Measurements from ENCODE around the gene JMJD4.

The JMJD4 gene

DNA sequence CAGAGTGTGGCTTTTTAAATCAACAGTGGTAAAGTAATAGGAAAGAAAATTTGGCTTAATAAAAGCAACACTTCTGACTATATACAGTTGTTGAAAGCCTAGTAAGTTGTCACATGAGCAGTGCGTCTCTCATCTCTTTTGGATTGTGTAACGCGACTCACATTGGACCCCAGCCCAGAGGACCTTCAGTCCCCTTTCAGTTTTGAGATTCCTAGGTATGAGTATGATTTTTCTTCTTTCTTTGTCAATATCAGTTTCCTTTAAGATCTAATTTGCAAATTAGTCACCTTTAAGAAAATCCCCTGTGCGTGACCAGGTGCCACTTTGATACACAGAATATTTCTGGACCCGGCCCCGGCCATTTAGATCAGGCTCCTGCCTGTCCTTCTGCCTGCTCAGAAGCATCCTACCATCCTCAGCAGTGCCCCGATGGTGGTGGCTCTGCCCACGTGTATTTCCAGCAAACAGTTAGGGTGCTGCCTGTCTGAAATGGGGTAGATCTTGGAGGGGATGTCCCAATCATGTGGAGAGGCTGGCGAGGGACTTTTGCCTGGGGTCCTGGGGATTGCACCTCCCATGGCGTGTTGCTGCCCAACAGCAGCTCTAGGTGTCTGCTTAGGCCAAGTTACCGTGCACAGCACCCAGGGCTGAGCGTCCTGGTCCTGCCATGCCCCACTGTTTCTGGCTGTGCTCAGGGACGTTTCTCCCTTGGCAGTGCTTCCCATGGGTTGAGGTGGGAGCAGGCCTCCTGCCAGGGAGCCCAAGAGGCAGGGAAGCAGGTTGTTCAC is 21.3 kb upstream of the JMJD4 start:
- TF ChIP-seq JUND (IDR thresholded peaks at IDR 0.05; ENCODE audit: low read depth): no peak
- in situ Hi-C loops (cut with HindIII; ENCODE audit: low pct_unique_long_range_greater_than_20kb, low sequenced_read_pairs): no loop called here

DNA sequence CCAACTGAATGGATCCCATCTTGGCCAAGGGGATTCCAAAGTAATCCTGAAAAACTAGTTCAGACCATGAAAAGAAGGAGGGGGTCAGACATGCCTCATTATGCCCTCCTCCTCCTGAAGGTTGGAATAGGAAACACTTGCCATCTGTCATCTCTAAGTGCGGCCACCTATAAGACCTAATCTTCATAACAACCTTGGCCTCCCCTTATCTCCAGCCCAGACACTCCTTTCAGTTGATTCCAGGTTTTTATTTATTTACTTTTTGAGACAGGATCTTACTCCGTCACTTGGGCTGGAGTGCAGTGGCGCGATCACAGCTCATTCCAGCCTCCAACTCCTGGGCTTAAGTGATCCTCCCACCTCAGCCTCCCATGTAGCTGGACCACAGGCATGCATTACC is 19.9 kb upstream of the JMJD4 start:
- no peak for TF ChIP-seq JUND (IDR thresholded peaks at IDR 0.05; ENCODE audit: low read depth)
- DNase-seq (ENCODE audit: low read depth in 1 of 2, low spot score in 1 of 2): no peak
- in situ Hi-C loops (cut with HindIII; ENCODE audit: low pct_unique_long_range_greater_than_20kb, low sequenced_read_pairs): no loop called here

More for the DNA sequence above, 21.3 kb upstream of the JMJD4 start:
- DNase-seq (ENCODE audit: low read depth in 1 of 2, low spot score in 1 of 2): no peak

- TF ChIP-seq JUND (IDR thresholded peaks at IDR 0.05; ENCODE audit: low read depth): no peak
- no peak for DNase-seq (ENCODE audit: low read depth in 1 of 2, low spot score in 1 of 2)
- in situ Hi-C loops (cut with HindIII; ENCODE audit: low pct_unique_long_range_greater_than_20kb, low sequenced_read_pairs): no loop called here
Observed at GRCh38 chr1:227753999-227754711, 19.1 kb upstream of the JMJD4 start.

GRCh38 chr1:227749916-227750710 is 15.0 kb upstream of the JMJD4 start:
- in situ Hi-C loops (cut with HindIII; ENCODE audit: low pct_unique_long_range_greater_than_20kb, low sequenced_read_pairs): no loop called here
- TF ChIP-seq JUND (IDR thresholded peaks at IDR 0.05; ENCODE audit: low read depth): no peak
- no peak for DNase-seq (ENCODE audit: low read depth in 1 of 2, low spot score in 1 of 2)

GRCh38 chr1:227749225-227749624 is 14.1 kb upstream of the JMJD4 start:
- in situ Hi-C loops (cut with HindIII; ENCODE audit: low pct_unique_long_range_greater_than_20kb, low sequenced_read_pairs): no loop called here
- DNase-seq (ENCODE audit: low read depth in 1 of 2, low spot score in 1 of 2): no peak
- no peak for TF ChIP-seq JUND (IDR thresholded peaks at IDR 0.05; ENCODE audit: low read depth)

GRCh38 chr1:227748496-227749182 is 13.5 kb upstream of the JMJD4 start:
- in situ Hi-C loops (cut with HindIII; ENCODE audit: low pct_unique_long_range_greater_than_20kb, low sequenced_read_pairs): no loop called here
- TF ChIP-seq JUND (IDR thresholded peaks at IDR 0.05; ENCODE audit: low read depth): no peak
- DNase-seq (ENCODE audit: low read depth in 1 of 2, low spot score in 1 of 2): no peak

GRCh38 chr1:227747948-227748495 is 12.9 kb upstream of the JMJD4 start:
- no peak for DNase-seq (ENCODE audit: low read depth in 1 of 2, low spot score in 1 of 2)
- TF ChIP-seq JUND (IDR thresholded peaks at IDR 0.05; ENCODE audit: low read depth): no peak
- in situ Hi-C loops (cut with HindIII; ENCODE audit: low pct_unique_long_range_greater_than_20kb, low sequenced_read_pairs): no loop called here

GRCh38 chr1:227747382-227747781 is 12.3 kb upstream of the JMJD4 start:
- no peak for DNase-seq (ENCODE audit: low read depth in 1 of 2, low spot score in 1 of 2)
- in situ Hi-C loops (cut with HindIII; ENCODE audit: low pct_unique_long_range_greater_than_20kb, low sequenced_read_pairs): no loop called here
- no peak for TF ChIP-seq JUND (IDR thresholded peaks at IDR 0.05; ENCODE audit: low read depth)

- no peak for TF ChIP-seq JUND (IDR thresholded peaks at IDR 0.05; ENCODE audit: low read depth)
- in situ Hi-C loops (cut with HindIII; ENCODE audit: low pct_unique_long_range_greater_than_20kb, low sequenced_read_pairs): no loop called here
- no peak for DNase-seq (ENCODE audit: low read depth in 1 of 2, low spot score in 1 of 2)
Observed at GRCh38 chr1:227746676-227747075, 11.6 kb upstream of the JMJD4 start.

DNA sequence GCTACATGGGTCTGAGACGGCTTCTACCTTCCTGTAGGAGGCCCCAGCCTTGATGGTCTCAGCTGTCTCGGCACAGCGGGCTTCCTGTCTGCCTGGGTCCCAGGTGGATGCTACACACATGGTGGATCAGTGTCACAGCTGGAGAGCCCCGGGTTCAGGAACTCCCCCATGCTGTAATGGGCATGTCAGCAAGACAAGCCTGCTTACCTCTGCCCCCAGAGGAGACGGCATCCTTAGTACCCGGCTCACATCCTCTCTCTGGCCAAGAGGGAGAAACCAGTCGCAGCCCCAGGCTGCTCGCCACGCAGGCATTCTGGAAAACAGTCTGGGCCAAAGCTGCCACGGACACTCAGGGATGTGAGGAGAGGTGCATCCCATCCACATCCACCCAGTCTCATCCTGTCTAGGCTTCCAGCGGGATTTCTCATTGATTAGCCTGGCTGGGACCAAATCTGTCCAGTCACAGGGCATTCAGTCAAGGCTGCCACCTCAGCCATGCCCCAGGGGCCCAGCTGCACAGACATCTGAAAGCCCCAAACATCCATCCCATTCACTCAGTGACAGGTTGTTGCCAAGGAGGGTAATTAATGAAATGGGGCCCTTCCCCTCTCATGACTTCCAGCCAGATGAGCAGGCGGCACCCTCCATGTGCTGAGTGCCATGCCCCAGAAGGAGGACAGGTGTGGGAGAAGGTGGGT is 10.6 kb upstream of the JMJD4 start:
- no peak for DNase-seq (ENCODE audit: low read depth in 1 of 2, low spot score in 1 of 2)
- no peak for TF ChIP-seq JUND (IDR thresholded peaks at IDR 0.05; ENCODE audit: low read depth)
- in situ Hi-C loops (cut with HindIII; ENCODE audit: low pct_unique_long_range_greater_than_20kb, low sequenced_read_pairs): no loop called here

GRCh38 chr1:227744668-227745067 is 9.6 kb upstream of the JMJD4 start:
- TF ChIP-seq JUND (IDR thresholded peaks at IDR 0.05; ENCODE audit: low read depth): no peak
- in situ Hi-C loops (cut with HindIII; ENCODE audit: low pct_unique_long_range_greater_than_20kb, low sequenced_read_pairs): no loop called here
- no peak for DNase-seq (ENCODE audit: low read depth in 1 of 2, low spot score in 1 of 2)
